Ureter (tissue), 1 donor: ENCODE measurements around the gene TSPAN4. TPM values are rescaled to one million over a fixed set of nuclear protein-coding genes. Genes with fewer than 3 reads are reported as not detected.
A peak's percentile ranks its signal among the peaks of the same experiment; 100 is the strongest.

Experiments
- DNase-seq: peaks from one replicate; pipeline ENCODE4 v3.0.0-alpha.2; 2020; ENCODE audit warnings: low spot score
- total RNA-seq: library from RNA; stranded (reverse); gene quantifications from one replicate; pipeline ENCODE4 v1.2.4, GENCODE V29; 2023
- donor health status: DM: yes; HTN: yes; CAD: no.

TSPAN4 gene
- total RNA-seq, 1 donor from 2014 or later, result 47.2 TPM

- DNase-seq, result peak; percentile 81
Observed at GRCh38 chr11:803770-804598, 38.7 kb upstream of the TSPAN4 start.

- no peak for DNase-seq
Observed at GRCh38 chr11:804599-804964, 38.1 kb upstream of the TSPAN4 start.

GRCh38 chr11:808427-809286 lies 34.0 kb upstream of the TSPAN4 start:
- no peak for DNase-seq

- peak; percentile 98 for DNase-seq
Observed at GRCh38 chr11:809287-810039, 33.2 kb upstream of the TSPAN4 start, which contains the start of gene RPLP2. TSS of gene RPLP2 (plus strand) at chr11:809967. CDS start at chr11:810235, 268 bp downstream.

GRCh38 chr11:810040-810567 lies 32.5 kb upstream of the TSPAN4 start:
- DNase-seq, result no peak

GRCh38 chr11:811446-812245 lies 31.0 kb upstream of the TSPAN4 start:
- no peak for DNase-seq

- no peak for DNase-seq
Observed at GRCh38 chr11:812390-812789, 30.3 kb upstream of the TSPAN4 start.

- DNase-seq, result no peak
Observed at GRCh38 chr11:813072-813455, 29.6 kb upstream of the TSPAN4 start.

GRCh38 chr11:813456-814096 lies 29.1 kb upstream of the TSPAN4 start:
- DNase-seq, result no peak

- DNase-seq, result no peak
Observed at GRCh38 chr11:815675-816432, 26.8 kb upstream of the TSPAN4 start.

- no peak for DNase-seq
Observed at GRCh38 chr11:816433-816779, 26.2 kb upstream of the TSPAN4 start.

GRCh38 chr11:818396-819128 lies 24.1 kb upstream of the TSPAN4 start, which contains the start of gene PNPLA2:
TSS of gene PNPLA2 (plus strand) at chr11:818914. CDS start at chr11:819719, 805 bp downstream.
- peak; percentile 84 for DNase-seq

- DNase-seq, result peak; percentile 95
Observed at GRCh38 chr11:819129-819931, 23.3 kb upstream of the TSPAN4 start.

GRCh38 chr11:819943-820649 lies 22.6 kb upstream of the TSPAN4 start:
- peak; percentile 93 for DNase-seq

GRCh38 chr11:820655-821511 lies 21.8 kb upstream of the TSPAN4 start:
- DNase-seq, result no peak
